Hepatocyte (in vitro differentiated cells): ENCODE data around the gene SLC12A5.

Source experiments
- EZH2 ChIP-seq: fragments of 200-600 bp; sonication (generic); IDR thresholded peaks from 2 replicates; pipeline ENCODE4 v1.6.1; 2016; ENCODE audit warnings: antibody characterized with exemption, mild to moderate bottlenecking, borderline replicate concordance
- EZH2phosphoT487 ChIP-seq: fragments of 200-600 bp; sonication (generic); IDR thresholded peaks from one replicate; pipeline ENCODE4 v1.6.1; 2018; ENCODE audit warnings: antibody characterized with exemption, mild to moderate bottlenecking, low read depth, moderate library complexity; ENCODE audit not compliant: unreplicated experiment, severe bottlenecking
- TF ChIP-seq, protein P1 (sequence below): fragments of 200-600 bp; sonication (generic); IDR thresholded peaks from 2 replicates; pipeline ENCODE4 v1.5.1; 2016; ENCODE audit warnings: antibody characterized with exemption, mild to moderate bottlenecking; ENCODE audit not compliant: poor library complexity

GRCh38 chr20:46088409-46089166 is 59.6 kb downstream of the SLC12A5 start:
- TF ChIP-seq, protein P1, sequence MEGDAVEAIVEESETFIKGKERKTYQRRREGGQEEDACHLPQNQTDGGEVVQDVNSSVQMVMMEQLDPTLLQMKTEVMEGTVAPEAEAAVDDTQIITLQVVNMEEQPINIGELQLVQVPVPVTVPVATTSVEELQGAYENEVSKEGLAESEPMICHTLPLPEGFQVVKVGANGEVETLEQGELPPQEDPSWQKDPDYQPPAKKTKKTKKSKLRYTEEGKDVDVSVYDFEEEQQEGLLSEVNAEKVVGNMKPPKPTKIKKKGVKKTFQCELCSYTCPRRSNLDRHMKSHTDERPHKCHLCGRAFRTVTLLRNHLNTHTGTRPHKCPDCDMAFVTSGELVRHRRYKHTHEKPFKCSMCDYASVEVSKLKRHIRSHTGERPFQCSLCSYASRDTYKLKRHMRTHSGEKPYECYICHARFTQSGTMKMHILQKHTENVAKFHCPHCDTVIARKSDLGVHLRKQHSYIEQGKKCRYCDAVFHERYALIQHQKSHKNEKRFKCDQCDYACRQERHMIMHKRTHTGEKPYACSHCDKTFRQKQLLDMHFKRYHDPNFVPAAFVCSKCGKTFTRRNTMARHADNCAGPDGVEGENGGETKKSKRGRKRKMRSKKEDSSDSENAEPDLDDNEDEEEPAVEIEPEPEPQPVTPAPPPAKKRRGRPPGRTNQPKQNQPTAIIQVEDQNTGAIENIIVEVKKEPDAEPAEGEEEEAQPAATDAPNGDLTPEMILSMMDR = no peak
- TF ChIP-seq EZH2 (no peak), EZH2phosphoT487 (no peak)
